GM11168 (cell line): Measurements from ENCODE around the gene FAM177A1.

Experiments
- in situ Hi-C: fragments of 300-500 bp; cut with MboI; formaldehyde crosslinking; loops from one replicate; pipeline ENCODE4 v1.12.0; 2022; ENCODE audit warnings: low sequenced_read_pairs; ENCODE audit not compliant: unreplicated experiment

The FAM177A1 gene

GRCh38 chr14:35121887-35122695 lies 76.0 kb downstream of the FAM177A1 start, which contains the start of the genes PPP2R3C and PRORP:
PPP2R3C (minus strand) TSS chr14:35121990; CDS start chr14:35121959, 31 bp downstream.
PRORP (plus strand) TSS chr14:35122552; CDS start chr14:35123246, 694 bp downstream.
- in situ Hi-C loops = no loop called here

DNA sequence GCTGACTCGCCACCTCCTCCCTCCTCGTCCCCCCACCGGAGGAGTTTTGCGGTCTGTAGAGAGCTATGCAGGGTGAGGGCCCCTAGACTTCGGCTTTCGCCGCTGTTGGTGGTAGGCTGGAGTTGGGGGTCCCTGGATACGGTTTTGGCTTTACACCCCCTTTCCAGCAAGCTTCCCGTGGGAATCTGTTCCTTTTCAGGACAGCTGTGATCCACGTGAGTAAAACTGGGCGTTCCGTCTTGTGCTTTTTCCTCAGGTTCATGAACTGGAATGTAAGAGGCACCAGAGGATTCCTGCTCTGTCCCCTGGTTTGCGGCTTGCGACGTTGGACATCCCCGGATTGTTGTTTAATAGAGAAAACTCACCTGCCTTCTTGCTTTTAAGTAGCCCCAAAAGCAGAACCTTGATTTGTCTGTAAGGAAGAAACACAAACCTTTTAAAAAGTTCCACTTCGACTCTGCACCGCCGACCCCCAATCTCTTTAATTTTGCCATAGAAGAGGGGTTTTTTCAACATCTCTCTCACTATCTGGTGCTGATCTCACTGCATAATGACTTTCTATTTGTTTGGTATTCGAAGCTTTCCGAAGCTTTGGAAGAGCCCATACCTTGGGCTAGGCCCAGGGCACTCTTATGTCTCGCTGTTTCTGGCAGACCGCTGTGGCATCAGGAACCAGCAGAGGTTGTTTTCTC lies 76.8 kb downstream of the FAM177A1 start:
- in situ Hi-C loops = no loop called here

GRCh38 chr14:35123388-35123703 lies 77.3 kb downstream of the FAM177A1 start:
- in situ Hi-C loops = no loop called here

DNA sequence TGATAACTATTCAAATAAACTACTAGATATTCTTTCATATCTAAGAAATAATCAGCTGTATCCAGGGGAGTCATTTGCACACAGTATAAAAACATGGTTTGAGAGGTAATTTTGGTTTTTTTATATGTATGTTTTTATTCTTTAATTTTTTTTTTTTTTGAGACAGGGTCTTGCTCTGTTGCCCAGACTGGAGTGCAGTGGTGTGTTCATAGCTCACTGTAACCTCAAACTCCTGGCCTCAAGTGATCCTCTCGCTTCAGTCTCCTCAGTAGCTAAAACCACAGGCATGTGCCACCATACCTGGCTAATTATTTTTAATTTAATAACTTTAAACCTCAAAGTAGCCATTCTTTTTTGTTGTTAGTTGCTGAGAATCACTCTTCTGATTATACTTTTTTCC lies 78.1 kb downstream of the FAM177A1 start:
- in situ Hi-C loops = no loop called here
